BJ (cell line): ENCODE measurements around the gene ODF2. TPM values are rescaled to one million over a fixed set of nuclear protein-coding genes. Genes with fewer than 3 reads are reported as not detected.
"Not testable (repeated sequence)": the region's sequence is repeated elsewhere in the genome, so short reads cannot be mapped to it uniquely, and the experiment has no call there.

Experiments
- CTCF ChIA-PET: fragments of 350-600 bp; formaldehyde crosslinking; extraction: SDS; loops from one replicate; lab custom pipeline; 2021; ENCODE audit warnings: antibody characterized with exemption, inconsistent platforms; lab: Yijun Ruan, JAX
- POLR2A ChIA-PET: fragments of 300-600 bp; sonication (Branson Sonifier 250); formaldehyde crosslinking; extraction: SDS; loops from one replicate; lab custom pipeline; 2021; ENCODE audit warnings: antibody characterized with exemption; lab: Charles Lee
- DNase-seq: peaks from one replicate; pipeline ENCODE4 v3.0.0-alpha.2; 2011; ENCODE audit warnings: low read depth
- H3K27me3 ChIP-seq: 2 replicates; pipeline ENCODE4 v1.6.0; 2011; ENCODE audit warnings: low read length; ENCODE audit not compliant: control insufficient read depth, insufficient read depth
- H3K36me3 ChIP-seq: 2 replicates; pipeline ENCODE4 v1.5.1; 2011; ENCODE audit warnings: low read length; ENCODE audit not compliant: control insufficient read depth, insufficient read depth
- H3K4me3 ChIP-seq: 2 replicates; pipeline ENCODE4 v1.5.1; 2011; ENCODE audit warnings: low read depth, mild to moderate bottlenecking, control low read depth, low read length
- CTCF ChIP-seq: IDR thresholded peaks from 2 replicates; pipeline ENCODE4 v1.5.1; 2011; ENCODE audit warnings: low read depth, mild to moderate bottlenecking, control low read depth, inconsistent platforms, low read length, moderate library complexity; ENCODE audit not compliant: insufficient read depth
- polyA plus RNA-seq: library from polyadenylated mRNA; depleted of rRNA; stranded (reverse); fragments of >200 nt; gene quantifications from 2 replicates; pipeline ENCODE4 v1.2.3, GENCODE V29; 2011

ODF2 gene
- polyA plus RNA-seq, 1 experiment, result 21.5 TPM

DNA sequence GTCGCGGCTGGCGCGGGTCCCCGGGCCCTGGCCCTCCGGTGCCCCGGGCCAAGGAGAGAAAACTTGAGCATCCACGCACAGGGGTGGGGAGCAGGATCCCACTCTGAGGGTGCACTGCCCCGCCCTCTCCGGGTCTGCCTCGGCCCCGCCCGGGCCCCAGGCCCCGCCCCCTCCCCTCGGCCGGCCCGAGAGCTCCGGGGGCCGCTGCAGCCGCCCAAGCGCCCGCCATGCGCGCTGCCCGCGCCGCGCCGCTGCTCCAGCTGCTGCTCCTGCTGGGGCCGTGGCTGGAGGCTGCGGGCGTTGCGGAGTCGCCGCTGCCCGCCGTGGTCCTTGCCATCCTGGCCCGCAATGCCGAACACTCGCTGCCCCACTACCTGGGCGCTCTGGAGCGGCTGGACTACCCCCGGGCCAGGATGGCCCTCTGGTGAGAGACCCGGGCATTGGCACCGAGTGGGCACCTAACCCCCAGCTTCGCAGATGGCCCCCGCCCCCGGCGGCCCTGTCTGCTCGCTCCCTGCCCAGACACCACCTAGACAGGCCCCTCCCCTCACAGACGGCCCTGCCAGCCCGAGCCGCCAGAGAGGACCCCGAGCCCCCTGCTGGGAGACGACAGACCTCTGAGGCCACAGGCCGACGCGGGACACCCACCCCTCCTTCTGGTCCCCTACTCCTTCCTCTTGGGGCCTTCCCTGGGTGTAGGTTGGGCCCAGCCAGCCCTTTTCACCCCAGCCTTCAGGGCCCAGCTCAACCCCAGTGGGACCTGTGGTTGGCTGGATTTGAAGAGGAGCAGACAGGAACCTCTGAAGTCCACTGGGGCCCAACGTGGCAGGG is 34.9 kb upstream of the ODF2 start, which contains the start of gene CERCAM:
Gene CERCAM, plus strand, starts transcription at position 207 of the 831 bp plus-strand sequence. Its CDS starts 21 bp downstream, at position 228.
- Histone ChIP-seq H3K4me3 (peak within 1 kb of the TSS; percentile 60), H3K36me3 (peaks cover 13% of the 10 kb centered on the region), H3K27me3 (peaks cover 2% of the 10 kb centered on the region; the same call in 1 of the 2 replicates)
- TF ChIP-seq CTCF, result peak; percentile 16; the same call in 1 of the 2 replicates
- ChIA-PET CTCF (interaction anchor here (0.6 to 4.9 kb wide), 22 partner anchors 10 to 215 kb away, joined by 3 to 50 read pairs (median 5); partner anchors contain the start of gene SPTAN1), POLR2A (interaction anchor here (0.6 kb wide), 2 partner anchors 131 to 250 kb away, joined by 4 to 7 read pairs; no protein-coding TSS in a partner anchor)
- no peak for DNase-seq

GRCh38 chr9:128421482-128421996 is 34.3 kb upstream of the ODF2 start:
- POLR2A ChIA-PET, result no interaction called here
- Histone ChIP-seq H3K36me3 (peaks cover 14% of the 10 kb centered on the region), H3K27me3 (peaks cover 1% of the 10 kb centered on the region; the same call in 1 of the 2 replicates), H3K4me3 (peak overlapping the region; percentile 60)
- TF ChIP-seq CTCF, result no peak
- CTCF ChIA-PET, result interaction anchor here (1.0 to 4.9 kb wide), 6 partner anchors 11 to 126 kb away, joined by 3 to 50 read pairs (median 12); no protein-coding TSS in a partner anchor
- no peak for DNase-seq

- peaks cover 14% of the 10 kb centered on the region for H3K36me3 ChIP-seq
- CTCF ChIA-PET, result interaction anchor here (3.4 to 4.9 kb wide), 2 partner anchors 11 to 62 kb away, joined by 21 to 50 read pairs; no protein-coding TSS in a partner anchor
- DNase-seq, H3K27me3 ChIP-seq, POLR2A ChIA-PET: not testable (repeated sequence)
- H3K4me3 ChIP-seq, result peak overlapping the region; percentile 60
These were observed 33.6 kb upstream of the ODF2 start for GRCh38 chr9:128422022-128422782.

GRCh38 chr9:128422783-128423150 is 33.0 kb upstream of the ODF2 start:
- POLR2A ChIA-PET, result interaction anchor here (0.6 to 0.7 kb wide), 2 partner anchors 18 to 129 kb away, joined by 4 to 5 read pairs; no protein-coding TSS in a partner anchor
- DNase-seq, result no peak
- Histone ChIP-seq H3K36me3 (peaks cover 16% of the 10 kb centered on the region), H3K4me3 (no peak overlapping the region), H3K27me3 (no peaks in the 10 kb centered on the region)
- CTCF ChIA-PET, result no interaction called here
- TF ChIP-seq CTCF, result no peak

GRCh38 chr9:128423356-128423755 is 32.5 kb upstream of the ODF2 start:
- ChIA-PET CTCF (interaction anchor here (0.7 kb wide), 2 partner anchors 15 to 307 kb away, joined by 3 read pairs; no protein-coding TSS in a partner anchor), POLR2A (interaction anchor here (0.6 to 0.7 kb wide), 3 partner anchors 10 to 128 kb away, joined by 4 to 6 read pairs (median 5); no protein-coding TSS in a partner anchor)
- H3K27me3 ChIP-seq, DNase-seq, H3K4me3 ChIP-seq: not testable (repeated sequence)
- peaks cover 18% of the 10 kb centered on the region for H3K36me3 ChIP-seq
